ENCODE results near the gene FAM210A. TPM values are rescaled to one million over a fixed set of nuclear protein-coding genes. Genes with fewer than 3 reads are reported as not detected.
"Not testable (repeated sequence)": the region's sequence is repeated elsewhere in the genome, so short reads cannot be mapped to it uniquely, and the experiment has no call there.

FAM210A gene
- total and polyA plus RNA-seq, 2 donors (not counting 1 experiment from before 2014, with no cell fraction given), result 4.2 to 11.4 TPM

DNA sequence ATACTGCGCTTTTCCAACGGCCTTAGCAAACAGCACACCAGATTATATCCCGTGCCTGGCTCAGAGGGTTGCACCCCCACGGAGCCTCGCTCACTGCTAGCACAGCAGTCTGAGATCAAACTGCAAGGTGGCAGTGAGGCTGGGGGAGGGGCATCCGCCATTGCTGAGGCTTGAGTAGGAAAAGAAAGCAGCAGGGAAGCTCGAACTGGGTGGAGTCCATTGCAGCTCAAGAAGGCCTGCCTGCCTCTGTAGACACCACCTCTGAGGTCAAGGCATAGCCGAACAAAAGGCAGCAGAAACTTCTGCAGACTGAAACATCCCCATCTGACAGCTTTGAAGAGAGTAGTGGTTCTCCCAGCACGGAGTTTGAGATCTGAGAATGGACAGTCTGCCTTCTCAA, 36.3 kb downstream of the FAM210A start:
- H3K27ac Mint-ChIP-seq; H3K9me3 Mint-ChIP-seq (ENCODE audit: insufficient read depth); H3K27me3 Mint-ChIP-seq; H3K9me3 ChIP-seq (ENCODE audit: control extremely low read depth in 1 of 3, control insufficient read depth in 2 of 3, insufficient read depth in 1 of 3, low read length in 2 of 3); H3K4me3 Mint-ChIP-seq; DNase-seq; H3K4me3 ChIP-seq (ENCODE audit: control extremely low read depth in 1 of 5, extremely low read depth in 1 of 5, insufficient read depth in 1 of 5, low read depth in 2 of 5, low read length in 4 of 5); H3K27me3 ChIP-seq (replicated peaks in 1 of 4; ENCODE audit: control extremely low read depth in 1 of 4, control insufficient read depth in 3 of 4, insufficient read depth in 4 of 4, low read length in 3 of 4); H3K36me3 ChIP-seq (replicated peaks in 1 of 2; ENCODE audit: control extremely low read depth in 1 of 2, control insufficient read depth in 1 of 2, extremely low read depth in 1 of 2, insufficient read depth in 2 of 2, low read length in 1 of 2); H3K9ac ChIP-seq (ENCODE audit: low read length); ATAC-seq (ENCODE audit: low read depth); H2AFZ ChIP-seq (ENCODE audit: insufficient read depth, low read depth, low read length, poor library complexity, severe bottlenecking); H3K27ac ChIP-seq (ENCODE audit: low read length in 2 of 2); H3K4me2 ChIP-seq (replicated peaks; ENCODE audit: low read depth, low read length, poor library complexity, severe bottlenecking); POLR2A ChIA-PET; H3K4me1 ChIP-seq (ENCODE audit: control insufficient read depth in 2 of 2, insufficient read depth in 2 of 2, low read length in 2 of 2); intact Hi-C loops (cut with micrococcal nuclease); CTCF ChIA-PET: not testable (repeated sequence)
- peaks cover 25% of the 10 kb centered on the region for H3K4me1 Mint-ChIP-seq
- H4K20me1 ChIP-seq (ENCODE audit: control insufficient read depth, insufficient read depth, low read length, poor library complexity, severe bottlenecking), result peaks cover 18% of the 10 kb centered on the region
- H3K79me2 ChIP-seq (ENCODE audit: control insufficient read depth, insufficient read depth, low read length), result peaks cover 50% of the 10 kb centered on the region
- 96% methylated on average over 9 of the region's 9 CpGs for WGBS (ENCODE audit: insufficient coverage)

DNA sequence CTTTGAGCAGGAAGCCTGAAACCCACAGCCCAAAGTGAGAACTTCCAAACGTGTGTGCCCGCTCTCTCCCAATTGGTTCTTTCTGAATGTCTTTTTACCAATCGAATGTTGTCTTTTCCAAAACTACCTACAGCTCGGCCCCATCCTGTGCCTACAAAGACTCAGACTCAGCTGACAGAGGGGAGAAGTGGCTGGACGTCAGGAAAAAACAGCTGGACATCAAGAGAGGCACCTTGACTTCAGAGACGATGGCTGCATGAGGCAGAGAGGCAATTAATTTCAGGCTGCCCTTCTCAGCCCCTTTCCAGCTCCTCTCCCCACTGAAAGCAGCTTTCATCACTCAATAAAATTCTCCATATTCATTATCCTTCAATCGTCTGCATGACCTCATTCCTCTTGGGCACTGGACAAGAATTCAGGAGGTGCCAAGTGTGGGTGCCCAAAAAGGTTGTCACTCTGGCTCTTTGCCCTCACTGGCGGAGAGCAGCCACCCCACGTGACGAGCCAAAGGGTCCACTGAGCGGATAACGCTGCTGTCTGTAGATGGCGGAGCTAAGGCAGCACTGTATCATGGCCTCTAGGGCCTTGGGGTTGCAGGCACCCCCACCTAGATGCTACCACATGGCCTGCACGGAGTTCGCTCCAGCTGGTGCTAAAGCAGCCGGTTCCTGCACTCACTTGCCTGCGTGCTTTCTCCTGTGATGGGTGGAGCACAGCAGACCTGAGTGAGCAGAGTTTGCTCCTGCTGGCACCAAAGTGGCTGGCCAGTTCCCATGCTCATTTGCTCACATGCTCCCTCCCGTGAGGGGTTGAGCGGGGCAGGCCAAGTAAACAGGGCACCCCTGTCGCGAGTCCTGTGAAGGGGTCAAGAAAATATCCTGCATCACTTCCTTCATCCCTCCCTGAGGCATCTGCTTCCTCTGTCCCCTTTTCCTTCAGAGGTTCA, 37.9 kb downstream of the FAM210A start:
- Mint-ChIP-seq H3K27me3 (no peaks in the 10 kb centered on the region), H3K27ac (no peak overlapping the region), H3K4me1 (peaks cover 18% of the 10 kb centered on the region), H3K4me3 (no peak overlapping the region), H3K9me3 (ENCODE audit: insufficient read depth) (no peaks in the 10 kb centered on the region)
- H3K36me3 ChIP-seq (replicated peaks in 1 of 2; ENCODE audit: control extremely low read depth in 1 of 2, control insufficient read depth in 1 of 2, extremely low read depth in 1 of 2, insufficient read depth in 2 of 2, low read length in 1 of 2), result peaks cover 0 to 3% of the 10 kb centered on the region in 2 experiments
- no peak for ATAC-seq (ENCODE audit: low read depth)
- CTCF ChIA-PET, result no interaction called here
- WGBS (ENCODE audit: insufficient coverage), result 91% methylated on average over 20 of the region's 21 CpGs
- no peak overlapping the region for H3K4me2 ChIP-seq (replicated peaks; ENCODE audit: low read depth, low read length, poor library complexity, severe bottlenecking)
- H3K4me3 ChIP-seq (ENCODE audit: control extremely low read depth in 1 of 5, extremely low read depth in 1 of 5, insufficient read depth in 1 of 5, low read depth in 2 of 5, low read length in 4 of 5), result no peak overlapping the region
- peaks cover 18% of the 10 kb centered on the region for H4K20me1 ChIP-seq (ENCODE audit: control insufficient read depth, insufficient read depth, low read length, poor library complexity, severe bottlenecking)
- peaks cover 55% of the 10 kb centered on the region for H3K79me2 ChIP-seq (ENCODE audit: control insufficient read depth, insufficient read depth, low read length)
- TF ChIP-seq, protein P1, sequence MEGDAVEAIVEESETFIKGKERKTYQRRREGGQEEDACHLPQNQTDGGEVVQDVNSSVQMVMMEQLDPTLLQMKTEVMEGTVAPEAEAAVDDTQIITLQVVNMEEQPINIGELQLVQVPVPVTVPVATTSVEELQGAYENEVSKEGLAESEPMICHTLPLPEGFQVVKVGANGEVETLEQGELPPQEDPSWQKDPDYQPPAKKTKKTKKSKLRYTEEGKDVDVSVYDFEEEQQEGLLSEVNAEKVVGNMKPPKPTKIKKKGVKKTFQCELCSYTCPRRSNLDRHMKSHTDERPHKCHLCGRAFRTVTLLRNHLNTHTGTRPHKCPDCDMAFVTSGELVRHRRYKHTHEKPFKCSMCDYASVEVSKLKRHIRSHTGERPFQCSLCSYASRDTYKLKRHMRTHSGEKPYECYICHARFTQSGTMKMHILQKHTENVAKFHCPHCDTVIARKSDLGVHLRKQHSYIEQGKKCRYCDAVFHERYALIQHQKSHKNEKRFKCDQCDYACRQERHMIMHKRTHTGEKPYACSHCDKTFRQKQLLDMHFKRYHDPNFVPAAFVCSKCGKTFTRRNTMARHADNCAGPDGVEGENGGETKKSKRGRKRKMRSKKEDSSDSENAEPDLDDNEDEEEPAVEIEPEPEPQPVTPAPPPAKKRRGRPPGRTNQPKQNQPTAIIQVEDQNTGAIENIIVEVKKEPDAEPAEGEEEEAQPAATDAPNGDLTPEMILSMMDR (IDR thresholded peaks at IDR 0.05), result no peak
- TF ChIP-seq EZH2 (IDR thresholded peaks at IDR 0.05; ENCODE audit: borderline replicate concordance, insufficient read depth, low read depth, low read length, poor library complexity, severe bottlenecking), result no peak
- no peak overlapping the region for H2AFZ ChIP-seq (ENCODE audit: insufficient read depth, low read depth, low read length, poor library complexity, severe bottlenecking)
- H3K4me1 ChIP-seq (ENCODE audit: control insufficient read depth in 2 of 2, insufficient read depth in 2 of 2, low read length in 2 of 2), result no peaks in the 10 kb centered on the region
- H3K9me3 ChIP-seq (ENCODE audit: control extremely low read depth in 1 of 3, control insufficient read depth in 2 of 3, insufficient read depth in 1 of 3, low read length in 2 of 3), result no peaks in the 10 kb centered on the region
- no peak overlapping the region for H3K27ac ChIP-seq (ENCODE audit: low read length in 2 of 2)
- no peak overlapping the region for H3K9ac ChIP-seq (ENCODE audit: low read length)
- no peak for DNase-seq
- intact Hi-C loops (cut with micrococcal nuclease), result no loop called here
- POLR2A ChIA-PET, result no interaction called here
- no peaks in the 10 kb centered on the region for H3K27me3 ChIP-seq (replicated peaks in 1 of 4; ENCODE audit: control extremely low read depth in 1 of 4, control insufficient read depth in 3 of 4, insufficient read depth in 4 of 4, low read length in 3 of 4)
